Astrocyte (in vitro differentiated cells and primary cell): ENCODE measurements around the gene KLHDC2. TPM values are rescaled to one million over a fixed set of nuclear protein-coding genes. Genes with fewer than 3 reads are reported as not detected.

Experiments used
- DNase-seq: peaks from one replicate; pipeline ENCODE4 v3.0.0-alpha.2; 2010; ENCODE audit warnings: low read depth
- FAIRE-seq: peaks from 2 replicates; lab custom pipeline; 2011; peaks lifted over from hg19 to GRCh38; lab: Jason Lieb, UNC
- H2AFZ ChIP-seq: 2 replicates; pipeline ENCODE4 v1.6.0; 2012; ENCODE audit warnings: low read depth, low read length, inconsistent platforms
- H3K27ac ChIP-seq: 2 replicates; pipeline ENCODE4 v1.5.1; 2011; ENCODE audit warnings: low read depth, low read length, inconsistent platforms
- H3K27me3 ChIP-seq: 2 replicates; pipeline ENCODE4 v1.6.0; 2011; ENCODE audit warnings: low read length, inconsistent platforms; ENCODE audit not compliant: insufficient read depth
- H3K36me3 ChIP-seq: 2 replicates; pipeline ENCODE4 v1.5.1; 2011; ENCODE audit warnings: low read length, inconsistent platforms; ENCODE audit not compliant: insufficient read depth
- H3K4me1 ChIP-seq: 2 replicates; pipeline ENCODE4 v1.5.1; 2011; ENCODE audit warnings: low read length, inconsistent platforms; ENCODE audit not compliant: insufficient read depth
- H3K4me2 ChIP-seq: 2 replicates; pipeline ENCODE4 v1.6.0; 2012; ENCODE audit warnings: low read length, inconsistent platforms
- H3K4me3 ChIP-seq: 2 replicates; pipeline ENCODE4 v1.5.1; 2011; ENCODE audit warnings: low read depth, mild to moderate bottlenecking, low read length, inconsistent platforms; ENCODE audit not compliant: insufficient read depth
- H3K79me2 ChIP-seq: 2 replicates; pipeline ENCODE4 v1.6.0; 2012; ENCODE audit warnings: mild to moderate bottlenecking, low read length, inconsistent platforms; ENCODE audit not compliant: insufficient read depth
- H3K9ac ChIP-seq: 2 replicates; pipeline ENCODE4 v1.6.0; 2012; ENCODE audit warnings: mild to moderate bottlenecking, low read length, inconsistent platforms
- H3K9me3 ChIP-seq: 2 replicates; pipeline ENCODE4 v1.5.1; 2012; ENCODE audit warnings: low read depth, mild to moderate bottlenecking, low read length, inconsistent platforms; ENCODE audit not compliant: insufficient read depth
- H4K20me1 ChIP-seq: 2 replicates; pipeline ENCODE4 v1.6.0; 2012; ENCODE audit warnings: low read length, inconsistent platforms; ENCODE audit not compliant: insufficient read depth
- H3K27ac Mint-ChIP-seq: one replicate; pipeline ENCODE4 v1.8.0; 2021; ENCODE audit warnings: mild to moderate bottlenecking, mixed read lengths; ENCODE audit not compliant: unreplicated experiment
- H3K27me3 Mint-ChIP-seq: one replicate; pipeline ENCODE4 v1.8.0; 2021; ENCODE audit warnings: low read depth, mixed read lengths; ENCODE audit not compliant: unreplicated experiment
- H3K36me3 Mint-ChIP-seq: one replicate; pipeline ENCODE4 v1.8.0; 2021; ENCODE audit warnings: low read depth, mixed read lengths; ENCODE audit not compliant: unreplicated experiment
- H3K4me1 Mint-ChIP-seq: one replicate; pipeline ENCODE4 v1.8.0; 2021; ENCODE audit warnings: low read depth, mixed read lengths; ENCODE audit not compliant: unreplicated experiment
- H3K4me3 Mint-ChIP-seq: one replicate; pipeline ENCODE4 v1.8.0; 2021; ENCODE audit warnings: mild to moderate bottlenecking, moderate library complexity, mixed read lengths; ENCODE audit not compliant: unreplicated experiment
- H3K9me3 Mint-ChIP-seq: one replicate; pipeline ENCODE4 v1.8.0; 2021; ENCODE audit warnings: mild to moderate bottlenecking, mixed read lengths; ENCODE audit not compliant: unreplicated experiment
- EZH2 ChIP-seq: IDR thresholded peaks from 2 replicates; pipeline ENCODE4 v1.6.1; 2012; ENCODE audit warnings: mild to moderate bottlenecking, low read length, inconsistent platforms; ENCODE audit not compliant: insufficient read depth
- total RNA-seq: library from RNA; stranded (reverse); gene quantifications from 2 replicates; pipeline ENCODE4 v1.2.1, GENCODE V29; 2021
- TF ChIP-seq, protein P1 (sequence below): IDR thresholded peaks from 2 replicates; pipeline ENCODE4 v1.5.1; 2011; ENCODE audit warnings: low read depth, mild to moderate bottlenecking, inconsistent platforms, low read length, moderate library complexity; ENCODE audit not compliant: insufficient read depth

KLHDC2 gene
- total RNA-seq, 1 donor from 2014 or later, result 32.1 TPM

GRCh38 chr14:49755378-49755777, 12.6 kb upstream of the KLHDC2 start:
- Histone ChIP-seq H4K20me1 (no peaks in the 10 kb centered on the region), H3K4me1 (no peaks in the 10 kb centered on the region), H3K36me3 (no peaks in the 10 kb centered on the region), H3K27me3 (no peaks in the 10 kb centered on the region), H3K4me2 (no peak overlapping the region), H3K9me3 (no peaks in the 10 kb centered on the region), H2AFZ (no peak overlapping the region), H3K9ac (no peak overlapping the region), H3K4me3 (no peak overlapping the region), H3K79me2 (no peaks in the 10 kb centered on the region), H3K27ac (no peak overlapping the region)
- Mint-ChIP-seq H3K36me3 (no peaks in the 10 kb centered on the region), H3K27me3 (no peaks in the 10 kb centered on the region), H3K27ac (no peak overlapping the region), H3K9me3 (no peaks in the 10 kb centered on the region), H3K4me3 (no peak overlapping the region), H3K4me1 (no peaks in the 10 kb centered on the region)
- FAIRE-seq (no peak), DNase-seq (no peak)
- TF ChIP-seq, protein P1, sequence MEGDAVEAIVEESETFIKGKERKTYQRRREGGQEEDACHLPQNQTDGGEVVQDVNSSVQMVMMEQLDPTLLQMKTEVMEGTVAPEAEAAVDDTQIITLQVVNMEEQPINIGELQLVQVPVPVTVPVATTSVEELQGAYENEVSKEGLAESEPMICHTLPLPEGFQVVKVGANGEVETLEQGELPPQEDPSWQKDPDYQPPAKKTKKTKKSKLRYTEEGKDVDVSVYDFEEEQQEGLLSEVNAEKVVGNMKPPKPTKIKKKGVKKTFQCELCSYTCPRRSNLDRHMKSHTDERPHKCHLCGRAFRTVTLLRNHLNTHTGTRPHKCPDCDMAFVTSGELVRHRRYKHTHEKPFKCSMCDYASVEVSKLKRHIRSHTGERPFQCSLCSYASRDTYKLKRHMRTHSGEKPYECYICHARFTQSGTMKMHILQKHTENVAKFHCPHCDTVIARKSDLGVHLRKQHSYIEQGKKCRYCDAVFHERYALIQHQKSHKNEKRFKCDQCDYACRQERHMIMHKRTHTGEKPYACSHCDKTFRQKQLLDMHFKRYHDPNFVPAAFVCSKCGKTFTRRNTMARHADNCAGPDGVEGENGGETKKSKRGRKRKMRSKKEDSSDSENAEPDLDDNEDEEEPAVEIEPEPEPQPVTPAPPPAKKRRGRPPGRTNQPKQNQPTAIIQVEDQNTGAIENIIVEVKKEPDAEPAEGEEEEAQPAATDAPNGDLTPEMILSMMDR, result no peak
- no peak for TF ChIP-seq EZH2

DNA sequence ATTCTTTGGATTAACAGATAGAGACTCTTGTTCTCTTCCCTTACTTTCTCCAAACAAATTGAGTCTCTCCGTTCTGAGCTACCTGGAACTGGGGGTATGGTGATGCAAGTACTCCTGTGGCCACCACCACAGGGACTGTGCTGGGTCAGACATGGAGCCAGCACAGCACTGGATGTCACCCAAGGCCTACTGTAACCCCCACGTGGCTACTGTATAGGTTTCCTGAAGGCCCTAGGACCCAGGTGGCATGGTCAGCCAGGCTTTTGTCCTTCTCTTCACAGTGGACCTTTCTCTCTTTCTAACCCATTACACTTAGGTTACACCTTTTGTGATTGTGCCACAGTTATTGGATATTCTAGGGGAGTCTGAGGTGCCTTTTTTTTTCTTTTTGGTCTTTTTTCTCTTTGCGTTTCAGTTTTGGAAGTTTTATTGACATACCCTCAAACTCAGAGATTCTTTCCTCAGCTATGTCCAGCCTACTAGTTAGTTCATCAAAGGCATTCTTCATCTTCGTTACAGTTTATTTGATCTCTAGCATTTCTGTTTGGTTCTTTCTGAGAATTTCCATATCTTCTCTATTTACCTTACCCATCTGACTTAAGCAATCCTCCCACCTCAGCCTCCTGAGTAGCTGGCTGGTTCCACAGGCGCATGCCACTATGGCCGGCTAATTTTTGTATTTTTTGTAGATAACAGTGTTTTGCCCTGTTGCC, 6.0 kb upstream of the KLHDC2 start:
- DNase-seq, result no peak
- Mint-ChIP-seq H3K9me3 (no peaks in the 10 kb centered on the region), H3K4me1 (no peaks in the 10 kb centered on the region), H3K36me3 (no peaks in the 10 kb centered on the region), H3K27ac (no peak overlapping the region), H3K27me3 (no peaks in the 10 kb centered on the region), H3K4me3 (no peak overlapping the region)
- Histone ChIP-seq H3K36me3 (no peaks in the 10 kb centered on the region), H3K9me3 (no peaks in the 10 kb centered on the region), H3K27ac (no peak overlapping the region), H3K4me1 (peaks cover 7% of the 10 kb centered on the region), H2AFZ (no peak overlapping the region), H4K20me1 (no peaks in the 10 kb centered on the region), H3K4me2 (no peak overlapping the region), H3K4me3 (no peak overlapping the region), H3K9ac (no peak overlapping the region), H3K27me3 (no peaks in the 10 kb centered on the region), H3K79me2 (no peaks in the 10 kb centered on the region)
- no peak for FAIRE-seq
- no peak for TF ChIP-seq EZH2
- TF ChIP-seq, protein P1, result no peak

GRCh38 chr14:49766839-49767238, 1.1 kb upstream of the KLHDC2 start:
- H3K9me3 Mint-ChIP-seq, result no peaks in the 10 kb centered on the region
- Histone ChIP-seq H3K4me2 (peak overlapping the region; percentile 96), H4K20me1 (peaks cover 20% of the 10 kb centered on the region), H3K79me2 (peaks cover 37% of the 10 kb centered on the region), H2AFZ (peak overlapping the region; percentile 74), H3K4me1 (peaks cover 31% of the 10 kb centered on the region), H3K4me3 (peak overlapping the region; percentile 95), H3K27me3 (no peaks in the 10 kb centered on the region), H3K36me3 (no peaks in the 10 kb centered on the region), H3K9me3 (no peaks in the 10 kb centered on the region), H3K27ac (peak overlapping the region; percentile 96), H3K9ac (peak overlapping the region; percentile 100)
- H3K4me1 Mint-ChIP-seq, result peaks cover 14% of the 10 kb centered on the region
- H3K27ac Mint-ChIP-seq, result peak overlapping the region; percentile 97
- H3K36me3 Mint-ChIP-seq, result no peaks in the 10 kb centered on the region
- H3K27me3 Mint-ChIP-seq, result no peaks in the 10 kb centered on the region
- FAIRE-seq (no peak), DNase-seq (no peak)
- TF ChIP-seq, protein P1, result no peak
- TF ChIP-seq EZH2, result no peak
- peak overlapping the region; percentile 90 for H3K4me3 Mint-ChIP-seq
